Stimulated activated CD8-positive, alpha-beta memory T cell treated with anti-CD3 and anti-CD28 coated beads, Interleukin-7, amount 100 ng/mL, for 24 hours (primary cell): Measurements from ENCODE around the gene SMG9.
"Not testable (repeated sequence)": the region's sequence is repeated elsewhere in the genome, so short reads cannot be mapped to it uniquely, and the experiment has no call there.

Experiments used
- DNase-seq: peaks from one replicate; pipeline ENCODE4 v3.0.0-alpha.2; 2020; ENCODE audit warnings: low read depth

The SMG9 gene

DNA sequence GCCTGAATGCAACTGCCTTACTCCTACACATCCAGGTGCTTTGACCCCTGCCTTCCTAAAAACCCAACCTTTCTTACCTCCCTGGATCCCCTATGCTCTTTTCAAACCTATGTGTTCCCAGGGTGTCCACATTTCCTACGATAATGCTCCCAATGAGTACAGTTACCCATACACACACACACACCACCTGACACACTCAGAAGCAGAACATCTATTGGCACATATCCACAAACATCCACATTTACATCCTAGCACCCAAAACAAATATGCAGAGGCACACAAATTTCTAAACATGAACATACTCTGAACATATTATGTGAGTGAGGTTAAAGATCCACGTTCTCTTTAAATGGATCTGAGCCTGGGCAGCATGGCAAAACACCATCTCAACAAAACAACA is 62.4 kb downstream of the SMG9 start:
- no peak for DNase-seq

GRCh38 chr19:43691755-43692154 is 63.0 kb downstream of the SMG9 start:
- no peak for DNase-seq

GRCh38 chr19:43690890-43691289 is 63.9 kb downstream of the SMG9 start:
- DNase-seq = no peak

- DNase-seq = no peak
These were observed 64.3 kb downstream of the SMG9 start for GRCh38 chr19:43690444-43690843.

DNA sequence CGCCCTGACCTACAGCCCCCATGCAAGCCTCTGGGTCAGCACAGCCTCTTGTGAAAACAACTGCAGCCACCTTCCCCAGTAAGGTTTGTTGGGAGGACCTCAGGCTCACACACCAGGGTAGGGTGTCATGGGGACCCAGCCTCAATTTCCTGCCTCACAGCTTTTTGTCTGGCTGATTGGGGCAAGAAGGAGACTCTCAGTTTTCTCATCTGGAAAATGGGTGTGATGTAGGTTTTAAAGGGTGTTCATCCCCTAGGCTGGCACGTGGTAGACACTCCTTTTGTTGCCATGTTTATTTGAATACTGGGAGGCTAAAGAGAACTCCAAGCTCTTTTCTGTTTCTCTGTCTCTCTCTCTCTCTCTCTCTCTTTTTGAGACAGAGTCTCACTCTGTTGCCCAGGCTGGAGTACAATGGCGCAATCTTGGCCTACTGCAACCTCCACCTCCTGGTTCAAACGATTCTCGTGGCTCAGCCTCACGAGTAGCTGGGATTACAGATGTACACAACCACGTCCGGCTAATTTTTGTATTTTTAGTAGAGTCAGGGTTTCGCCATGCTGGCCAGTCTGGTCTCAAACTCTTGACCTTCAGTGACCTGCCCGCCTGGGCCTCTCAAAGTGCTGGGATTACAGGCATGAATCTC is 66.6 kb downstream of the SMG9 start:
- no peak for DNase-seq

- DNase-seq = no peak
These were observed 67.1 kb downstream of the SMG9 start for GRCh38 chr19:43687660-43687997.

- DNase-seq = no peak
These were observed 70.4 kb downstream of the SMG9 start for GRCh38 chr19:43684326-43684725.

DNA sequence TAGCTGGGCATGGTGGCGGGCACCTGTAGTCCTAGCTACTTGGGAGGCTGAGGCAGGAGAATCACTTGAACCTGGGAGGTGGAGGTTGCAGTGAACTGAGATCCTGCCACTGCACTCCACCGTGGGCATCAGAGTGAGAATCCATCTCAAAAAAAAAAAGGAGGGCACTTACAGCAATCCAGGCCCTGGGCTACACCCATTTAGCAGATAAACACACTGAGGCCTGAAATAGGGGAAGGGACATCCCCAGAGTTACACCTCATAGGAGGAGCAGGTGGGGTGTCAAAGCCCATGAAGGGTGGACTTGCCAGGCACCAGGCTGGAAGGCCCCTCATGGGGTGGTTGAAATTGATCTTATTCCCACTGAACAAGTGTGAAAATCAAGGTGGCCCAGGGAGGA is 70.9 kb downstream of the SMG9 start:
- DNase-seq = no peak

GRCh38 chr19:43682824-43683661 is 71.7 kb downstream of the SMG9 start:
- DNase-seq = no peak

DNA sequence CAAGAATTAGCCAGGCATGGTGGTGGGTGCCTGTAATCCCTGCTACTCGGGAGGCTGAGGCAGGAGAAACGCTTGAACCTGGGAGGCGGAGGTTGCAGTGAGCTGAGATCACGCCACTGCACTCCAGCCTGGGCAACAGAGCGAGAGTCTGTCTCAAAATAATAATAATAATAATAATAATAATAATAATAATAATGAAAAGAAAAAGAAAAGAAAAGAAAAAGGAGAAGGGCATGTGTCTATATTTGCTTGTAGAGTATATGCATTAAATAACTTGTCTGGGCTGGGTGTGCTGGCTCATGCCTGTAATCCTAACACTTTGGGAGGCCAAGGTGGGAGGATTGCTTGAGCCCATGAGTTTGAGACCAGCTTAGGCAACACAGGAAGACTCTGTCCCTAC is 72.5 kb downstream of the SMG9 start:
- not testable (repeated sequence) for DNase-seq

- no peak for DNase-seq
These were observed 72.9 kb downstream of the SMG9 start for GRCh38 chr19:43681821-43682220.

DNA sequence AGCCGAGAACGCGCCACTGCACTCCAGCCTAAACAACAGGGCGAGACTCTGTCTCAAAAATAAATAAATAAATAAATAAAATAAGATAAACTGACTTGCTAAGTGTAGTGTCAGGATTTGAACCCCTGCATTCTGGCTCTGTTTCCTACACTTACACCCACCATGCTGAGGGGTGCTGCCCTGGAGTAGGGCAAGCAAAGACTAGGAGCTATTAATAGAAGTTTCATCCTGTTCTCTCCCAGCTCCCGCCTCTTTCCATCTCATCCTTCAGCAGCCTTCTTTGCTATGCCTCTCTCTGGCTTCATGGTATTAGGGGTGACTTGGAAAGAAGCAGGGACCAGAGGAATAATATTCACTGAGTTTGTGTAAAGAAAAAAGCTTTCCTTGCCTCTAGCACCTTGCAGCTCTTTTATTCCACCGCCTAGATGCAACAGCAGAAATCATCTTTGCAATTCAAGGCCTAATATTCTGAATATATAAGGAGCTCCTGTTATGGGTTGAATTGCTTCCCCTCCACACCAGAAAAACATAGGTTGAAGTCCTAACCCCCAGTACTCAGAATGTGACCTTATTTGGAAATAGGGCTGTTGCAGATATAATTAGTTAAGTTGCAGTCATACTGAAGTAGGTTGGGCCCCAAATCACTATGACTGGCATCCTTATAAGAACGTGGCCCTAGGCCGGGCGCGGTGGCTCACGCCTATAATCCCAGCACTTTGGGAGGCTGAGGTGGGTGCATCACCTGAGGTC is 76.1 kb downstream of the SMG9 start:
- no peak for DNase-seq
